ENCODE results near the gene SMIM44. TPM values are rescaled to one million over a fixed set of nuclear protein-coding genes. Genes with fewer than 3 reads are reported as not detected.

SMIM44 gene
- total RNA-seq, 1 donor from 2014 or later, result not detected

GRCh38 chr19:3477506-3477905 lies 5.7 kb downstream of the SMIM44 start:
- H3K9me3 ChIP-seq, result no peaks in the 10 kb centered on the region
- TF ChIP-seq CTCF (IDR thresholded peaks at IDR 0.05) (no peak), POLR2A (IDR thresholded peaks at IDR 0.05) (no peak), POLR2AphosphoS5 (IDR thresholded peaks at IDR 0.05; ENCODE audit: insufficient read depth in 1 of 2, low read depth in 1 of 2) (no peak)
- no peaks in the 10 kb centered on the region for H3K36me3 ChIP-seq
- H3K4me3 ChIP-seq, result no peak overlapping the region
- no peak for DNase-seq (ENCODE audit: extremely low spot score in 2 of 2)
- no peaks in the 10 kb centered on the region for H3K27me3 ChIP-seq
- no peaks in the 10 kb centered on the region for H3K4me1 ChIP-seq
- intact Hi-C loops (cut with DNase I), result loop anchor here (5.0 kb wide), 1 partner anchor 400 kb away; no protein-coding TSS in a partner anchor
- H3K27ac ChIP-seq, result no peak overlapping the region

- intact Hi-C loops (cut with DNase I), result loop anchor here (5.0 kb wide), 1 partner anchor 400 kb away; no protein-coding TSS in a partner anchor
- H3K27me3 ChIP-seq, result no peaks in the 10 kb centered on the region
Measured at GRCh38 chr19:3476830-3477229, 6.4 kb downstream of the SMIM44 start.

GRCh38 chr19:3475449-3475848 lies 7.8 kb downstream of the SMIM44 start:
- Histone ChIP-seq H3K27me3 (no peaks in the 10 kb centered on the region), H3K4me3 (no peak overlapping the region), H3K27ac (no peak overlapping the region), H3K4me1 (peaks cover 8% of the 10 kb centered on the region), H3K36me3 (no peaks in the 10 kb centered on the region), H3K9me3 (no peaks in the 10 kb centered on the region)
- DNase-seq (ENCODE audit: extremely low spot score in 2 of 2), result no peak
- intact Hi-C loops (cut with DNase I), result loop anchor here (5.0 kb wide), 1 partner anchor 402 kb away; no protein-coding TSS in a partner anchor
- TF ChIP-seq POLR2AphosphoS5 (IDR thresholded peaks at IDR 0.05; ENCODE audit: insufficient read depth in 1 of 2, low read depth in 1 of 2), result no peak

More at GRCh38 chr19:3476830-3477229, 6.4 kb downstream of the SMIM44 start:
- Histone ChIP-seq H3K4me1 (no peaks in the 10 kb centered on the region), H3K9me3 (no peaks in the 10 kb centered on the region), H3K27ac (no peak overlapping the region), H3K36me3 (no peaks in the 10 kb centered on the region), H3K4me3 (no peak overlapping the region)
- no peak for DNase-seq (ENCODE audit: extremely low spot score in 2 of 2)
- TF ChIP-seq CTCF (IDR thresholded peaks at IDR 0.05), result no peak
- no peak for TF ChIP-seq POLR2A (IDR thresholded peaks at IDR 0.05)
- TF ChIP-seq POLR2AphosphoS5 (IDR thresholded peaks at IDR 0.05; ENCODE audit: insufficient read depth in 1 of 2, low read depth in 1 of 2), result no peak

GRCh38 chr19:3474614-3475013 lies 8.6 kb downstream of the SMIM44 start:
- no peak overlapping the region for H3K27ac ChIP-seq
- TF ChIP-seq POLR2A (IDR thresholded peaks at IDR 0.05) (no peak), POLR2AphosphoS5 (IDR thresholded peaks at IDR 0.05; ENCODE audit: insufficient read depth in 1 of 2, low read depth in 1 of 2) (no peak), CTCF (IDR thresholded peaks at IDR 0.05) (no peak)
- no peak for DNase-seq (ENCODE audit: extremely low spot score in 2 of 2)
- H3K27me3 ChIP-seq, result no peaks in the 10 kb centered on the region
- intact Hi-C loops (cut with DNase I), result loop anchor here (5.0 kb wide), 2 partner anchors 152 to 403 kb away; no protein-coding TSS in a partner anchor
- H3K36me3 ChIP-seq, result no peaks in the 10 kb centered on the region
- H3K9me3 ChIP-seq, result no peaks in the 10 kb centered on the region
- peaks cover 8% of the 10 kb centered on the region for H3K4me1 ChIP-seq
- H3K4me3 ChIP-seq, result no peak overlapping the region

GRCh38 chr19:3474010-3474409 lies 9.2 kb downstream of the SMIM44 start:
- TF ChIP-seq CTCF (IDR thresholded peaks at IDR 0.05), result no peak
- no peak for TF ChIP-seq POLR2A (IDR thresholded peaks at IDR 0.05)
- no peak for TF ChIP-seq POLR2AphosphoS5 (IDR thresholded peaks at IDR 0.05; ENCODE audit: insufficient read depth in 1 of 2, low read depth in 1 of 2)
- Histone ChIP-seq H3K27me3 (no peaks in the 10 kb centered on the region), H3K27ac (no peak overlapping the region), H3K36me3 (no peaks in the 10 kb centered on the region), H3K4me1 (peaks cover 8% of the 10 kb centered on the region), H3K4me3 (no peak overlapping the region), H3K9me3 (no peaks in the 10 kb centered on the region)
- intact Hi-C loops (cut with DNase I), result loop anchor here (5.0 kb wide), 1 partner anchor 152 kb away; no protein-coding TSS in a partner anchor
- DNase-seq (ENCODE audit: extremely low spot score in 2 of 2), result no peak
